Endothelial cell of hepatic sinusoid (primary cell): Measurements from ENCODE around the gene ANKRD44.

ENCODE experiments used
- in situ Hi-C: cut with HindIII; loops from 2 replicates; pipeline ENCODE4 v1.10.0; 2017; ENCODE audit warnings: low sequenced_read_pairs

Gene ANKRD44

DNA sequence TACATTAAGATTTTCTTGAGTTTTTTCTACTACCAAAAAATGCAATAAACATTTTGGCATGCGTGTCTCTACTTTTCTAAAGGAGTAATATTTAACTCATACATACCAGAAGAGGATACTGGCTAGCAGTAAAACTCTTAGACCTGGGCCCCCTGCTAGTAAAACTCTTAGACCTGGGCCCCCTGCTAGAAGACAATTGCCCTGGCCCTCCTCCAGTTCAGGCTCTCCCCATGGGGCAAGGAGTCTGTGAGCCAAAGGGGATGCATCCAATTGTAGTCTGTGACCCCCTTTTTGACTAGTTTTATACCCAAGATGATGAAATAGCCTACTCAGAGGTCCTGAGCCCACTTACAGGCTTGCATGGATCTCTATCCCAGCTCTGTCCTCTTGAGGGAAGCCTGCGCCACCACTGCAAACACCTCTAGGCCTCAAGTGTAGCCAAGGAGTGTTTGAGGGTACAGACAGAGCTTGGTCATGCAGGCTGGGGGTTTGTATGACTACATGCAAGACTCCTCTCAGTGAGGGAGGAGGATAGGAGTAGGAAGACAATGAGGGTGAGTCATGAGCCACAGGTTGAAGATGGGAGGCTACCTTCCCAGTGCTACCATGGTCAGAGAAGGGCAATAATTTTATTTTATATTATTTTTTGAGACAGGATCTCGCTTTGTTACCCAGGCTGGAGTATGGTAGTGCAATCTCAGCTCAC is 338.9 kb downstream of the ANKRD44 start:
- in situ Hi-C loops, result no loop called here

- in situ Hi-C loops, result no loop called here
These were observed 340.5 kb downstream of the ANKRD44 start for GRCh38 chr2:196970099-196970498.

DNA sequence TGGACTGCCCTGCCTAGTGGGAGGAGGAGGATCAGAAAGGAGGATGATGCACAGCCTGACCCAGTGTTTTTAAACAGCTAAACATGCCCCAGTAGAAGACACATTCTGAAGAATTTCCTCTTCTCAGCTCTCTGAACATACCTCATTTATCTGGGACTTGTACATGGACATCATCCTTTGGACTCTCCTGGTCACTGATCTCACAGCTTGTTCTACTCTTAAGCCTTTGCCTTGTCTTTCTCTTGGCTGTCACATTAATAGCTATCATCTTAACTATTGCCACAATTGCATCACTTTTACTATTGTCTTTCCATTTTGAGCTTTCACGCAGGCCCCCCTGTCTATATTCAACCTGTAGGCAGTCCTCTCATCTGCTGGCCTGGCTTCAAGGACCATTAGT is 342.1 kb downstream of the ANKRD44 start:
- in situ Hi-C loops, result no loop called here

- in situ Hi-C loops, result no loop called here
These were observed 342.8 kb downstream of the ANKRD44 start for GRCh38 chr2:196967775-196968174.

DNA sequence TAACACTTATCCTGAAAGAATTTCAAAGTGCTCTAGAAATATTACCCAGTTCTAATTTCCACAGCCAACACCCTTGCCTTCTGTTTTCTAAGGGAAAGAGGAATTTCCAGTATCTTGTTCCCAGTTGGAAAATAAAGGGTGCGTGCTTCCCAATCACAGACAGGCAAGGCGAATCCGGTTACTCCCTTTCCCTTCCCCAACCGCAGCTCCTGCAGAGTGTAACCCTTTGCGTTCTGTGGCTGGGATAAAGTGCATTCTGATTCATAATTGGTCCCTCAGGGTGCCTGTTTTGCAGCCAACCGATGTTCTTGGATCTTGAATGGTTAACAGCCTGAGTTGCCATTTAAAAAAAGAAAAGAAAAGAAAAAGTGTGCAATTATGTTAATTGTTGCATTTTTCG is 343.5 kb downstream of the ANKRD44 start:
- in situ Hi-C loops, result no loop called here

DNA sequence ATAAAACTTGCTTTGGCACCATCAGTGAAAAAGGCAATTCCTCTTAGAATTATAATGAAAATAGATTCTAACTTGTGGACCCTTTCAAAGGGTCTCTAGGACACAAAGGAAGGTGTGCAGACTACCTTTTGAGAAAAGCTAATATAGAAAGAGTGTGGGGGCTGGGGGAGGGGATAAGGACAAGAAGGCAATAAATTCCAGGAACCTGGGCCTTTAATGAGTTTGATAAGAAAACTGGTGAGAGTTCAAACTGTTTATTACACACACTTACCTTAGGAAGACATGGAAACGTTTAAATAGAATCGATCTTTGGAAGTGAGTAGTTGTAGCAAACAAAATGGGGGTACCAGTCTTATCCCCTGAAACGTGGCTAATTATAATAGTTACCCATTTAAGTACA is 344.5 kb downstream of the ANKRD44 start:
- in situ Hi-C loops, result no loop called here

DNA sequence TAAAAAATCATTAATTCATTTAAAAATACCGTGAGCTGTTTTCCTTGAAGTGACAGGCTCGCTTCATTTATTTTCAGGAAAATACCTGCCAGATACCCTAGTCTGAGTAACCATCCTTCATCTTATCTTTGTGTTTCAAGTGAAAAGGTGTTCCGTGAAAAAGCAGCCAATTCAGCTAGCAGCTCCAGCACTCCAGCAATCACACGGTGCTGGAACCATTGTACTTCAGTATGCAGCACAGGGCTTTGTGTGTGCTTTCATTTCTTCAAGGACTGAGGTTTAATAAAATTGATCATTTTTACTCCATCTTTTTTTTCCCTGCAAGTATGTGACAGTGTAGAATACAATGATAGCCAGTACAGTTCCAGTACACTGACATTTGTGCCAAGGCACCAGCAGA is 344.9 kb downstream of the ANKRD44 start:
- in situ Hi-C loops, result no loop called here

DNA sequence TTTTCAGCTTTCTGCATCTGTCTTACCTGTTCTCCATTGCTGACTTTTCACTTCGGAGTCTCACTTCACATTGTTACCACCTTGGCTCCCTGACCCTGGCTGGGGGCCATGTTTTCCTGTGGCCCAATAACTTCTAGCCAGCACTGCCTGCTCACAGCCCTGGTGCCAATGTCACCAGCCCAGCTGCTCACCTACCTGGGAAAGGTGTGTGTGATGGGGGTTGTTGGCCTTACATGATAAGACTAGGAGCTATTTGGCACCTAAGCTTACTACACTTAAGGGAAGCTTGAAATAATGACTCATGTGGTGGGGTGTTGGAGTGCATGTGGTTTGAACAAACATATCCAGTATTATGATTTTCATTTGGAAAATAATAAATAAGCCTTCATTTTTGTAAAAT is 346.6 kb downstream of the ANKRD44 start:
- in situ Hi-C loops, result no loop called here

GRCh38 chr2:196963043-196963442 is 347.5 kb downstream of the ANKRD44 start:
- in situ Hi-C loops, result no loop called here

DNA sequence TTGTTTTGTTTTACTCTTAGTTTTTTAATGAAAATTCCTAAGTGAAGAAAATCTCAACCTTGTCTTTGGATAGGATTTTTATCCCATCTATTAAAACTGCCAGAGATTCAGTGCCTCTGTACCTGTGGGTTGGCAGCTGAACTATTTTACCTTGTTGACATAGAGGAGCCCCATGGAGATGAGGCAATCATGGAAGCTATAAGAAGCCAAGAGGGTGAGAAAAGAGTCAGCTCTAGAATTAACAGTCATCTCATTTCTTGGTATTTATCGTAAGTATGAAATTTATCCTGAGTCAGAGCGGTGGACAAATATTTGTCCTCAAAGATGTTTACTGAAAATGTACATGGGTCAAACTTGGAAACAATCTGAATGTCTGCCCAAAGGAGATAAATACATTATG is 348.3 kb downstream of the ANKRD44 start:
- in situ Hi-C loops, result no loop called here

DNA sequence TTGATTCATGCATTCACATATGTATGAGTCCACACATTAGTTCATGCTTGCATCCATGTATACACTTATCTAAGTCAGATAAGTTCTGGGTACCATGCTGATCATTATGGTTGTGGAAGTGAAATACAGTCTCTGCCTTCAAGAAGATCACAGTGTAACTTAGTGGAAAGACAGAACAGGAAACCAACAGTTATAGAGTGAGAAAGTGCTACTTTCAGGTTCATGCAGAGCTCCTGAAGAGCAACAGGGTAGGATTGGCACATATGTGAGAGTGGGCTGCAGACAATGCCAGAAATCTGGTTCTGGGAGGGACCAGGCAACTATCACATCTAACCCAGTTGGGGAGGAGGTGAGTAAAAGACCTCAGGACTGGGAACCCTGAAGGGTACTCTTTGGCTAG is 348.7 kb downstream of the ANKRD44 start:
- in situ Hi-C loops, result no loop called here

DNA sequence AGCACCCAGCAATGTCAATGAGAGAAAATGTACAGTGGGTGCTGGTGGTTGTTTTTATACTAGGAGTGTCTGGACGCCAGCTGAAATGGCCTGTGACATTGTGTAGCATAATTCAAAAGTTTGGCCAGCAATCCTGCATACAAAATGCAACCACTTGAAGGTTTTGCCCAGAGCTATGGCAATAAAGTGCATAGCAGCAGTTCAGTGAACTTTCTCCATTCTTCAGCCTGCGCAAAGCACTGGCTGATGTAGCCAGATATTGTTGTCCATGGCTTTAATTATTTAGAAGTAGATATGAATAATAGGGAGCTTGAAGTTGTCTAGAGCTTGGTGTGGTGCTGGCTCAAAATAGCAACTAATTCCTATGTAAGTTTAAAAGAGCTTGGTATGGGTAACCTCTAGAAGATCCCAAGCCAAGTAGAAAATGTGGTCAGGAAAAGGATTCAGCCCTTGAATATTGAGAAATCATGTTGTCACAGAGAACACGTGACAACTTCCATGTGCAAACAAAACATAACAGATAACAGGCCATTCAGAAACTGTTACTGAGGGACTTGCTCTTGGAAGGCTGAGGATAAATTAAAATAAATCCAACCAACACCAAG is 350.7 kb downstream of the ANKRD44 start:
- in situ Hi-C loops, result no loop called here

DNA sequence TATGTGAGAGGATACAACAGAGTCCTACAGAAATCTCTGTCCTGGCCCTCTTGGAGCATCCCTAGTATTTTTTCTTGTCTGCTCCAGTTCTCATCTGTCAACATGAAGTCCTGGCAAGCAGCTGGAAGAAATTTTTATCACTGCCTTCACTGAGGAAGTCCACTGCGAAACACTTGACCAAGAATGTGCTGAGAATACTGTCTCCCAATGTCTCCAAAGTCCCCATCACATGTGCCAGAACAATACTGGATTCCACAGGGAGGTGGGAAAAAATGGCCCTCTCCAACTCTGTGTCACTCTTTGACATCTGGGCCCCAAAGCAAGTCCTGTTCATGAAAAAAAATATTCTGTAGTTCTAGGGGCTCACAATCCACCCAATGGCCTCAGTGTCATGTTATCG is 351.3 kb downstream of the ANKRD44 start:
- in situ Hi-C loops, result no loop called here

DNA sequence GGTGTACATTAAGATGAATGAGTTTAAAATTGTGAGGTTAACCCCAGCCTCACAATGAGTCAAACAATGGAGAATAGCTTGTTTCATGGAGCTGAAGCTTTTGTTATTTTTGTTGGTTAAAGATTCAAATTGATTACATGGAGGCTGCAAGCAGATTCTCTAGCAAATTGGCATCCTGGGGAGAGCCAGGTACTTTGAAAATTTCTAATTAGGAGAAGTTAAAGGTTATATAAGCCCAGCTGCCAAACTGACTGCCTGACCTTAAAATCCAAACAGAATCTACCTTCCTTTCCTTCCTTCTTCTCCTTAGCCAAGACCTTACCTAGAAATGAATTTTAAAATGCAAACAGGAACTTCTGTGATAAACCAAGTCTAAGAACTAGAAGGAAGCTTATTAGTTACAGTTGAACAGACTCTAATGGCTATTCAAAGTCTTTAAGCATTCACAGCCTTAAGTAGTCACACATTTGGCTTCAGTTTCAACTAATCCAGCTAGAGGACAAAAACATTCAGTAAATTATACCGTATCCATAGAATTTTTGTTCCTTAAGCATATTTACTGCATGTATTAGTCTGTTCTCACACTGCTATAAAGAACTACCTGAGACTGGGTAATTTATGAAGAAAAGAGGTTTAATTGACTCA is 352.6 kb downstream of the ANKRD44 start:
- in situ Hi-C loops, result no loop called here

- in situ Hi-C loops, result no loop called here
These were observed 353.1 kb downstream of the ANKRD44 start for GRCh38 chr2:196957442-196957841.

- in situ Hi-C loops, result no loop called here
These were observed 354.5 kb downstream of the ANKRD44 start for GRCh38 chr2:196956069-196956468.

DNA sequence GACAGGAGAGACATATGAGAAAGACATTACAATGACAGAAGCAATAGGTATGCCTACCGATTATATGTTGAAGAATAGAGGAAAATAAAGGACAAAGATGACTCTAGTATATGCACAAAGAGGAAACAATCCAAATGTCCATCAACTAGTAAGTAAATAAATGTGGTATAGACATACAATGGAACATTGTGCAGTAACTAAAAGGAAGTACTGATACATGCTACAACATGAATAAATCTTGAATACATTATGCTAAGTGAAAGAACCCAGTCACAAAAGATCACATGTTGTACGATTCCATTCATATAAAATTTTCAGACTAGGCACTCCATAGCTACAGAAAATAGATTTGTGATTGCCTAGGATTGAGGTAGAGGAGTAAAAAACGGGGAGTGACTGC is 355.5 kb downstream of the ANKRD44 start:
- in situ Hi-C loops, result no loop called here

GRCh38 chr2:196954001-196954400 is 356.6 kb downstream of the ANKRD44 start:
- in situ Hi-C loops, result no loop called here

GRCh38 chr2:196952936-196953335 is 357.6 kb downstream of the ANKRD44 start:
- in situ Hi-C loops, result no loop called here

GRCh38 chr2:196951973-196952372 is 358.6 kb downstream of the ANKRD44 start:
- in situ Hi-C loops, result no loop called here

DNA sequence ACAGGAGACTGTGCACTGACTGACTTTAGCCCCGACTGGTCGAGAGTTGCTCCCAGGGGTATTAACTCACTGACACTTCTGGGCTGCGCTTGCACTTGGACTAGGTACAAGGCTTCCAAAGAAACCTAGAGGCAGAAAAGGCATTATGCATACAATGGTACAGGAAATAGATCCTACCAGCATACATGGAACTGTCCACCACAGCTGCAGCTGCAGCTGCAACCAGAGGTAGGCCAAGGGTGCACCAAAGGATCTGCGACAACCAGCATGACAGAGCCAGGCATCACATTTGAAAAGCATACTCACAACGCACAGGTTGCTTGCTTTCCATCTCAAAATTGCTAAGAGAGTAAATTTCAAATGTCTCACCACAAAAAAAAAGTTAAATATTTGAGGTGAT is 361.5 kb downstream of the ANKRD44 start:
- in situ Hi-C loops, result no loop called here

DNA sequence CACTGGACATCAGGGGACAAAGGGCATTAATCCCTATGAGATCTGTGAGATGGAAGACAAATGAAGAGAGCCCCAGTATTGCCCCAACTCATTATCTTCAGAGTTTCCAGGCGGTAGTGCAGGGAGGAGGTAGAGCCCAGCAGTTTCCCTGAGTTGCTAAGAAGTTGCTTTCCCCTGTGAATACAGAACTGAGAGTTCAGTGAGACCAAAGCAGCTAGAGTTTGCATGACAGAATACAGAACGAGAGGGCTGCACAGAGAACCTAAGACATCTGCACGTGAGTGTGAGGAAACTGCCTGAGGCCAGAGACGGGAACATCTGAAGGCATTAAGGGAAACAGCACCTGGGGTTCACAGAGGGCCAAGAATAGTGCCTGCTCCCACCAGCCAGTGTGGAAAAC is 366.0 kb downstream of the ANKRD44 start:
- in situ Hi-C loops, result no loop called here
